GOT3 (cell line): ENCODE measurements around the gene CDH13.

ENCODE experiments used
- DNase-seq: peaks from one replicate; lab custom pipeline; 2025; ENCODE audit warnings: mixed read lengths; lab: John Stamatoyannopoulos, UW

The CDH13 gene

DNA sequence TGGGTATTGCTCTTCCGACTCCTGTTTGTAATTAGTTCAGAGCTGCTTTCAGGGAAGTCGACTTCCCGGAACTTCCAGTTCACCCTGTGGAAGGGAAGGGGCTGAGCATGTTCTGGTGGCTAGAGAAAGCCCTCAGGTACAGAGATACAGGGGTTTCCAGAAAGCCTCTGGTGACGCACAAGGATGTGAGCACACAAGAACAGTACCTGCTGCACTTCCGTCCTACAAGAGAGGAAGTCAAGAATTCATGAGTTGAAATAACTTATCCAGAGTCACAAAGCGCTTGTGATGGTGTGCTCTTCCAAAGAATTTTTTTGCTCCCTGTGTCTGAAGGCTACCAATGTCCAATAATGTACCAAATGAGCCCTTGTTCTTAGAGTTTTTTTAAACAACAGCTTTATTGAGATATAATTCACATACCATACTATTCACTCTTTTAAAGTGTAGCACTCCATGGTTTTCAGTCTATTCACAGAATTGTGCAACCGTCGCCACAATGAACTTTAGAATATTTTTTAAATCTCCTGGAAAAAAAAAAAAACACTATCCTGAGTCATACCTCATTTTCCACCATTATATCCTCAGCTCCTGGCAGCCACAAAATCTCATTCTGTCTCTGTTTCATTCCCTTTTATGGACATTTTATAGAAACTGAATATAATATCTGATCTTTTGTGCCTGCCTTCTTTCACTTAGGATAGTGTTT, 327.6 kb downstream of the CDH13 start:
- DNase-seq = no peak

DNA sequence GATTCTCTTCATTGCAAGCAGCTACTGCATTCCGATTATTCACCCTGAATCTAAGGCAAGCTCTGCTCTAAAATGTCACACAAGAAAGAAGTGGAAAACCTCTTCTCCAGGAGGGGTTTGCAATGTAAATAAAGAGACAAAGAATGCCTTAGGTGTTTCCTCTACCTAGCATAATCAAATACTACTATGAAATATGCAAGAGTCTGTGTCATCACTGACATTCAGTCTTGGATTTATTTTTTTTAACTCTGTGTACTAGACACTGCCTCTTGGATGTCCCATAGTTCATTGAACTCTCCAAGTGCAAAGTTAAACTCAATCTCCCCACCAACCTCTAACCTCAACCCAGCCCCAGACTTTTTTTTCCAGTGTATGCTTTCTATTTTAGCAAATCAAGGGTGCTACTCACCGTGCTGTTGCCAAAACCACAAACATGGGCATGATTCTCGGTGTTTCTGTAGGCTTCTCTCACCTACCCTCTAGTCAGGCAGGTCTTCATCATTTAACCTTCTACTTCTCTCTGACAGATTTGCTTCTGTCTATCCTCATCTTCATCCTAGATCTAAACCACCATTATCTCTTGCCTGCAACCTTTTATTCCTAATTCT, 329.1 kb downstream of the CDH13 start:
- no peak for DNase-seq

DNA sequence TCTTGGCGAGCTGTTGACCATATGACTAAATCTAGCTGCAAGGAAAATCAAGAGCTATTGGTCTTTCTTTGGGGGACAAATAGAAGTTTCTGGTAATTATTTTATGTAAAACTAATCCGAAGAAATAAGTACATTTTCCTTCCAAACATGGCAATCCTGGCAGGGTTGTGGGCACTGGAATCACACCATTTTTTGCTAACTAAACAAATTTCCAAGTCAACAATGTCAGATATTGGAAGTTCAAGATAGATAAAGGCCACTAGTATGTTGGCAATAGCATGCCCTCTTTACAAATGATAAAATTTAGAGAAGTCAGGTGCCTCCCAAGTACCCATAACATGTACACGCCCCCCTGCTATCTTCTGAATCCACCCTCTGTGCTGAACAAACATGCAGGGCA, 330.4 kb downstream of the CDH13 start:
- DNase-seq = no peak

DNA sequence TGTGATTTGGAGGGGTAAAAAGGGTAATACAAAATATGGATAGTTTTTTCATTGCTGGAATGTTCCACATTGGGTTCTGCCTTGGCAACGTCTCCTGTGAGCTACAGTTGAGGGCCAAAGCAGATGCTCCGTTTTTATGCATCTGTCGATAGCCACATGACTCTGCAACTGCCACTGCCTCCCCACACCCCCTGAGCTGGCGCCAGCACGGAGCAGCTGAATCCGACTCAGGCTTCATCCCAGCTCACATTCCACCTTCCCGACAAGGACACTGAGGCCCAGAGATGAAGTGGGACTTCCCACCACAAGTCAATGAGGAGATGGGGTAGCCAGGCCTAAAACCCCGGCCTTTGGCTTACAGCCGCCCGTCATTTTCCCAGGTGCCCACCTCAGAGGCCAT, 334.1 kb downstream of the CDH13 start:
- no peak for DNase-seq

DNA sequence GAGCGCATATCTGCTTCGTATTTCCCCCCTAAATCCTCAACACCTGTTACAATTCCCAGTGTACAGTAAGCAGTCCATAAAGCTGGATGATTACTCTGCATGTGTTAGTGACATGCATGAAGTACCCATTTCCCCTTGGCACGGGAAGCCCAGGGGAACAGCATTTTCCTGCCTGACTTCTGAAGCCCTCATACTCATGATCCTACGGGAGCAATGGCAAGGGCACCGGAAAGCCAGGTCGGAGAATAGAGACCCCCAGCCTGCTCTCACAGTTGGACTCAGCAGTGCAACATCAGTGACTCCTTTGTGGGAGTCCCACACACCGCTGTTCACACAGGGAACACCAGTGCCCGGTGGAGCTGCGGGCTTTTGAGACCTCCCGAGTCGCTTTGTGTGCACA, 336.9 kb downstream of the CDH13 start:
- DNase-seq = no peak

DNA sequence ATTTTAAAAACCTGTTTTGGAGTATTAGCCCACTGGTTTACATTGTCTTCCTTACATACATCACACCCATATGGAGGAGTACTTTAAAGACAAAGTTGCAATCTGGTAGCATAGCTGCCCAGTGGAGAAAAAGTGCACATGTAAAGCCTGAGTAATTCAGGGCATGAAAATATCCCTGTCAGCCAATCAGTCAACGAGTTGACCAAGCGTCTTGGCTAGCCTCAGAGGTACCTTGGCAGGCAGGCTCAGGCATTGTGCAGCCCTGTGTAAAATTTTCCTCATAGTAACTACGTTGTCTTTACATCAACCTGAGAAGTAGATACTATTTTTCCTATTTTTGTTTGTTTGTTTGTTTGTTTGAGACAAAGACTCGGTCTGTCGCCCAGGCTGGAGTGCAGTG, 339.0 kb downstream of the CDH13 start:
- no peak for DNase-seq

DNA sequence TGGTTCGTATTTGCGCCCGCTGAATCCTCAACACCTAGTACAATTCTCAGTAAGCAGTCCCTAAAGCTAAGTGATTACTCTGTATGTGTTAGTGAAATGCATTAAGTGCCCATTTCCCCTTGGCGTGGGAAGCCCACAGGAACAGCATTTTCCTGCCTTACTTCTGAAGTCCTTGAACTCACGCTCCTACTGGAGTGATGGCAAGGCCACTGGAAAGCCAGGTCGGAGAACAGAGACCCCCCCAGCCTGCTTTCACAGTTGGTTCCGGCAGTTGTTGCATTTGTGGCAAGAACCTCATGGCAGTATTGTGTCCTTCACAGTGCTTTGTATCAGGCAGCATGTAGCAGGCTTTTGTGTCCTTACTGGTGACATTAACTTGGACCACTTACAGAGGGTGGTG, 340.7 kb downstream of the CDH13 start:
- DNase-seq = no peak

DNA sequence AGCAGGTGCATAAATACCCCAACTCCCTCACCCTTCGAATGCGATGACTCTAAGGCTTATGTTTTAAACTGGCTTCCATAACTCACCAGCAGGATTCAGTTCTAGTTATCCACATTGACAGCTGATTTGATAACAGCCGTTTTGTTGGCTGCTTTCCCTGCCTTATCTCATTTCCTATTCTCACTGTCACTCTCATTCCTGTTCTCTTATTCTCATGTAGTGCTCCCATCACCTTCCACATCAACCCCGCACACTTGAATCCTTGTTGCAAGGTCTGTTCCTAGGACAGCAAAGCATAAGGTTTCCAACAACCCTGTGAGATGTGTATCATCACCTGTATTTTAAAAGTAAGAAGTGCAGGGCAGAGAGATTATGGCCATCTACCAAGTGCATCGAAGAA, 344.4 kb downstream of the CDH13 start:
- DNase-seq = no peak

DNA sequence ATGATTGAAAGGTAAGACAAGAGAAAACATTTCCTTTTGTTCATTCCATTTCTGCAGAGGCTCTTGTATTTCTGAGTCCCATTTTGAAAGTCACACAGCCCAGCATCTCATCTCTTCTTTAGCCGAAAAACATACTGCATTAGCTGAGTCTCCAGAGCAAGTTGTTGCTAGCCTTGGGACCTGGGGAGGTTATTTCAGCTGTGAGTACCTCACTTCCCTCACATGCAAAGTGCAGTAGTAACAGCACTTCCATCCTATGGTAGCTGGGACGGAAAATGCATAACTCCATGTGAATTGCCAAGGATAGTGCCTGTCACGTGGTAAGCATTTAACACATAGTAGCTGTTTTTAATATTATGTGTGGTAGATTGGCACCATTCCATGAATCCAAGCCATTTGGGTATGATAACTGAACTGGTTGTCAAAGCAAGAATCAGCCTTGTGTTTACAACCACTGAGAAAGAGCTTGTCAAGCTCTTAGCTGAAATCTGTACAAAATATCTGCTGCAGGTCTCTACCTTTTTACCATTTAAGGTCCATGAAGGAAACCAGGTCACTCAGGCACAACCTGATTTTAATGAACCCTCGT, 345.7 kb downstream of the CDH13 start:
- no peak for DNase-seq

DNA sequence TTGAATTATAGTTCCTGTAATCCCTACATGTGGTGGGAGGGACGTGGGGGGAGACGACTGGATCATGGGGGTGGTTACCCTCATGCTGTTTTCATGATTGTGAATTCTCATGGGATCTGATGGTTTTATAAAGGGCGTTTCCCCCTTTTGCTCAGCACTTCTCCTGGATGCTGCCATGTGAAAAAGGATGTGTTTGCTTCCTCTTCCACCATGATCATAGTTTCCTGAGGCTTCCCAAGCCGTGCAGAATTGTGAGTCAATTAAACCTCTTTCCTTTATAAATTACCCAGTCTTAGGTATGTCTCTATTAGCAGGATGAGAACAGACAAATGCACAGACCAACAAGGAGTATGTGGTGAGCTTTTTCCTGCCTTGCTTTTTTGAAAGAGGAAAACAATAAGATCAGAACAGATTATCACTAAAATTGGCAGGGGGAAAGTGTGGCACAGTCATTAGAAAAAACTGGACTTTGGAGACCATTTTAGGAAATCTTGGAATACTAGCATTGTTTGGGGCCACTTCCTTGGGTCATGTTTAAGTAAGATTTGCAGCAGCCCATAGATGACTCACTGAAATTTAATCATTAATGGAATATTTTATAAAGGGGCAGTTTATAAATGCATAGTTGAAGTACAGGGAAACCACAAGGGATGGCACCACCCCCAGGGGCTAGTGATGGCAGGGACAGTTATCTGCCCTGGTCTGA, 352.8 kb downstream of the CDH13 start:
- no peak for DNase-seq

DNA sequence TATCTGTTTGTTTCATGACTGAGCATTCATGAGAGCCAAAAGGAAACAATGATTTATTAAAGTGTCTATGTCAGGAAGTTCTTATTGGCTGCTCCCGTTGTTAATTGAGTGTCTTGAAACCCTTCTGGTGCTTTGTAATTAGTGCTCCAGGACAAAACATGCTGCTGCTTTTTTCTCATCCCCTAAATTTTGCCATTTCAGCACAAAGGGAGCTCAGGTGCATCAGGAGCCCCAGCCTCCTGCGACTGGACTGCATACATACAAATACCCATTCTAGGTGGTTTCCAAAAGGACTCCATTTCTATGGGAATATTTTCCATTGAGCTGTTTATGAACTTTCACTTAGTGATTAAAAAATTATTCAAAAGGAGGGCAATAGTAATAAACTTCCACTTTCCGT, 354.0 kb downstream of the CDH13 start:
- DNase-seq = no peak

DNA sequence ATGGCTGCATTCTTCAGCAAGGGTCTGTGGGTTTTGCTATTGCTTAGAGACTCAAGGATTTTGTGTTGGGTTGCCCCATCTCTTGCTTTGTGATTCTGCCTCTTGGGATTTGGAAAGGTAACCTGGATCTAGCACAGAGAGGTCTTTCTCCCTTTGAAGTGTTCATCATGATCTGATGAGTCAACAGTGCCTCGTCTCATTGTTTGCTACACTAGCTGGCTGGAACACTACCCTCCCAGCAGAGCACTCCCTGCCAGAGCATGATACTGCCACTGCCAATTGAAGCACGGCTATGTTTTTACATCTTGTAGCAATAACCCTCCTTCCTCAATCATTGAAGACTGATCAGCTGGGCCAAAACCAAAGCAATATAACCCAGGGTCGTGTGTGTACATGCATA, 361.0 kb downstream of the CDH13 start:
- no peak for DNase-seq

DNA sequence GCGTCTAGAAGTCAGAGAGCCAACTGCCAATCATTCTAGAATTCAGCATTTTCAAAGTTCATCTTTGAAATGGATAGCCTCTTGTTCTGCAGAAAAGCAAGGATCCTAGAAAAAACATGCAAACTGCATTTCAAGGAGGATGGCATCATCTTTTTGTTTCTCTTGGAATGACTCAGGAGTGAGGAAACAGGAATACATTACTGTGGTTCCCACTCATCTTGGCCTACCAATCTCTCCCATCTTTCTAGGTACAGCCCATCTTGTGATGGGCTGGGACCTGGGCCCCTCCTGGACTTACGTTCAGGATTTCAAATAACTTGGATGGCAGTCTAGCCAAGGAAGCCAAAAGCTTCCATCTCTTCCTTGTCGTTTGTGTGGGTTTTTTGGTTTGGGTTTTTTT, 363.4 kb downstream of the CDH13 start:
- DNase-seq = no peak

DNA sequence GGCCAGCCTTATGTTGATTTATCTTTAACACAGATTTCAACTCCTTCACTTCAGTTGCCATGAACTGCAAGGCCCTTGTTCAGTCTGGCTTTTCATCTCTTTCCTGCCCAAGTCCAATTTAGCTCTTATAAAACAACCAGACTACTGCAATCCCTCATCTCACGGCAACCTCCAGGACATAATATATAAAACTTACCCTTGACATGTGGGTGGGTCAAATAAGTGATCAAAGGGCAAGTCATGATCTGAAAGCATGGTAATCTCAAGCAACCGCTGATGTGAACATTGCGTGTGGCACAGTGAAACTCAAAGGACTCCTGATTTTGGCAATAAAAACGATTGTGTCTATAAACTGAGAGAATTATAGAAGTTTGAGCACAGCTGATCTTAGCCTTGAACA, 364.6 kb downstream of the CDH13 start:
- no peak for DNase-seq

DNA sequence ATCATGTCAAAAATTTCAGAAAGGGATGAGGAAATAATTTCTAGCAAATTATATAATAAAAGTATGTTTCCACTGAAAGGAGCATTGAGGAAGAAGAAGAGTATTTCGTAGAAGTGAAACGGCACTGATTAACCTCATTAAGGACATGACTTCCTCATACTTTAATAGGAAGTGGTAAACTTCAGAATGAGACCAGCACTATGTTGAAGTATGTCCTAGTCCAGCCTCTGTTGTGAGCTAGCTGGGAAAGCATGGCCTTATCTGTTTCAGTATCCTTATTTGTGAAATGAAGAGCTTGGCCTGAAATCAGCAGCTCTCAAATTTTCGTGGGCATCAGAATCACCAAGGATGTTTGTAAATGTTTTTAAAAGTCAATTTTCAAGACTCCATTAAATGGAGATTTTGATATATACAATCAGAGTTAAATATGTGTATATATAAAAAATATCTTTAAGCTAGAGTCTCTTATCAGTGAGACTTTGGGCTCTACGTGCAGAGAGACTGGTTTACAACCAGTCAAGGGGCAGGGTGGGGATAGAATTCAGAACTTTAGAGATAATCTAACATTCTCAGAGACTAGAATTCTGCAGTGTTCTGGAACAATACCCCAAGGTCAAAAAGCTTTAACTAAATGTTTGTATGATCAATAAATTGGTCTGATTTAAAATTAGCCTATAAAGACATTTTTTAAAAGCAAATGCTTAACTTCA, 365.4 kb downstream of the CDH13 start:
- no peak for DNase-seq

DNA sequence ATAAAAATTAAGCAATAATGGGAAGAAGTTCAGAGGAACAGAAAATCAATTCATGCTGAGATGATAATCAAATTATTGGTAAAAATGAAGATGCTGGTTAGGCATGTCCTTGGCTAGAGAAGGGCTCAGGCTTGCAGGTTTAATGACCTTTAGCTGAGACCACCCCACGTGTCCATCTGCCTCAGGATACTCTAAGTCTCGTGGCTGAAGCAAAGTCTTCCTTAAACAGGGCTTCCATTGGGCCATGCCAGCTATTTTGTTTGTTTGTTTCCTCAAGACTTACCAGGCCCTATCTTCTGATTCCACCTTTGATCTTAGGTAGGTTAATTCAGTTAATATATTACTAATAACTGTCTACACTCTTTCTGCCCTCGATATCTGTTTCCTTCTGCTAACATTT, 366.0 kb downstream of the CDH13 start:
- no peak for DNase-seq

DNA sequence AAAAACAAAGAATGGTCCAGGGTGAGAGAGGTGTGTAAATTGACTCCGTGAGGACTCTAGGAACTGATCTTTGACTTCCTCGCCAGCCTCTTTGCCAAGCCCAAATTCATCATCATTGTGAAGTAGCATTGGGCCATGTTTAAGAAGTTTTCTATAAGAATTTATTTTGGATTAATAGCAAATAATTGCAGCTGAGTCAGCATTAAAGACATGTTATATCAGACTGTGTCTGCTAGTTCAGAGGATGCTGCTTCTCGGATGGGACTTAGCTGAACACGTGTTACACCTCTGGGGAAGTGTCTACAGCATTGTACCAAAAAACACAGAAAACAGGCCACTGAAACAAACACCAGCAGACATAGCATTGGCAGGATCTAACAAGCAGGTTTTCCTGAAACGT, 366.6 kb downstream of the CDH13 start:
- DNase-seq = no peak

DNA sequence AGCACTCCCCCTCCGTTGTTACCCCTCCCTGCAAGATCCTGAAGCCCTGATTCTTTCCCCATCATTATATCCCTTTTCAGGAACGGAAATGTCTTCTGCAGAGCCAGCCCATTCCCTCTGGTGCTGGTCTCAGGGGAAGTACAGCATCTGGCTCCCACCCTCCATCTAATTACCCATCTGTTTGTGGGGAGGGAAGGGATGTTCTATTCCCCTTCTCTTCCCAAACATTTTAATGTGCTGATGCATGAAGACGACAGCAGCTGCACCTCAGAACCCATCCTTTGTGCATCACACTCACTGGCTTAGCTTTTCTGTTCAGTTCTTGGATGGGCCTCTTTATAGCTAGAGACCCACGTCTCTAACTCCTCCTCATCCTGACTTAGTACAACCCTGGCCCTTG, 367.2 kb downstream of the CDH13 start:
- DNase-seq = no peak

DNA sequence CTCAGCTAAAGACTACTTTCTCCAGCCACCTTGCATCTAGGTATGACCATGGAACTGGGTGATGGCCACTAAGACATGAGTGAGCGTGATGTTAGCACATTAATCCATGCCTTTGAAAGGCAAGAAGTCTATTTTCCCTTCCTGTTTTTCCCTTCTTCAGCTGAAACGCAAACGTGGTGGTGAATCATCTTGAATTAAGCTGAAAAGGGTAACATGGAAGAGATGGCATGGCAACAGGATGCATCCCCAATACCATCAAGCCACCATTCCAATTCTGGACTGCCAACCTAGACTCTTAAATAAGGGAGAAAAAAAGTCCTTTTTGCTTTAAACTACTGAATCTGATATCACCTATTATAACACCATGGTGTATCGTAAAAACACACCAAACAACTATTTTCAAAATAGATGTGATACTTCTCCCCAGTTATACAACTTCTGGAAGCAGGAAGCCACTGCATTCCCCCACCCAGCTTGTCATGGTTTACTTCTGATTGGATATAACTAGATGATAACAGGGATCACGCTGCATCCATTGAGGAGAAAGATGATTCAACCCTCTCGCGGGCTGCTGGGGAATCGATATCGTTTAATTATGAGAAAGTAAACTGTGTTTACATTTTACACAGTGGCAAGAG, 368.6 kb downstream of the CDH13 start:
- no peak for DNase-seq

DNA sequence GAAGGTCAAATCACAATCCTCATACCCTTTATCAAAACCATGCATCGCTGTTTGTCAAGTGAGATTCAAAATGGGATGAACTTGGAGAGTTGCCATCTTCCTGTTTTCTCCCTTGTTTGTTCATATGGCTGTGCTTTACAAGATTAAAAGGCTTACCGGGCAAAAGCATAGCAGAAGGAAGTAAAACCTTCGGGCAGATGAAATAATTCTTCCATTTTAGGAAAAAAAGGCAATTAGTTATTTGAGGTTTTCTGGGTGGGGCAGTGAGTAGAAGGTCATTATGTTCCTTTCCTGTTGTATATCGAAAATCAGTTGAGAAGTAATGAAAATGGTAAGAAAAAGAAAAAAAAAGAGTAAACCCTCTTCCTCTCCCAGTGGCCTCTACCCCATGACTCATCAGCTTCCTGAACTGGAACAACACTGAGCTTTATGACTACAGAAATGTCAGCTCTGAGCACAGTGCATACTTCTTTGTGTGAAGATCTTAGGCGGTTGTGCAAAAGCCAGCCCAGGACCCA, 369.2 kb downstream of the CDH13 start:
- DNase-seq = no peak

DNA sequence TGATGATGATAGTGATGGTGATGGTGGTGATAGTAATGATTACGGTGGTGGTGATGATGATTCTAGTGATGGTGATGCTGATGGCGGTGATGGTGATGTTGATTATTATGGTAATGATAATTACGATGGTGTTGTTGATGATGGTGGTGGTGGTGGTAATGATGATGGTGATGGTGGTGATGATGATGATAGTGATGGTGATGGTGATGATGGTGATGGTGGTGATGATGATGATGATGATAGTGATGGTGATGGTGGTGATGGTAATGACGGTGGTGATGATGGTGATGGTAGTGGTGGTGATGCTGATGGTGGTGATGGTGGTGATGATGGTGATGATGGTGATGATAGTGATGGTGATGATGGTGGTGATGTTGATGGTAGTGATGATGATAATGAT, 370.0 kb downstream of the CDH13 start:
- no peak for DNase-seq

DNA sequence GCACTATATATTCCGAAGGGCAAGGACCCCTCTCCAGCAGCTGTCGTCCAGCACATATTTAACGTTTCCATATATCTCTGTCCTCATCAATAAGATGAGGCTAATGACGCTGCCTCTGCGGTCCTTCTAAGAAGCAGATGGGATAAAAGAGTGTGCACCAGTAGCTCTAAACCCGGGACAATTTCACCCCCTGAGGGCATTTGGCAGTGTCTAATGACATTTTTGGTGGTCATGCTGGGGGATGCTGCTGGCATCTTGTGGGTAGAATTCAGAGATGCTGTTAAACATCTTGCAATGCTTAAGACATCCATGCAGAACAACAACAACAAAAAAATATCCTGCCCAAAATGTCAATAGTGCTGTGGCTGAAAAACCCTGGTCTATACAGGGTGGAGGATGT, 372.9 kb downstream of the CDH13 start:
- no peak for DNase-seq
